Progenitor cell of endocrine pancreas (in vitro differentiated cells): ENCODE measurements around the gene DOCK9. TPM values are rescaled to one million over a fixed set of nuclear protein-coding genes. Genes with fewer than 3 reads are reported as not detected.
A peak's percentile ranks its signal among the peaks of the same experiment; 100 is the strongest.

ENCODE experiments used
- DNase-seq: peaks from one replicate; pipeline ENCODE4 v3.0.0; 2021; ENCODE audit warnings: low spot score; ENCODE audit not compliant: unreplicated experiment
- H3K27ac Mint-ChIP-seq: 2 replicates; pipeline ENCODE4 v1.8.0; 2021; ENCODE audit warnings: mild to moderate bottlenecking, moderate library complexity, mixed read lengths
- H3K27me3 Mint-ChIP-seq: 2 replicates; pipeline ENCODE4 v1.8.0; 2021; ENCODE audit warnings: mixed read lengths
- H3K36me3 Mint-ChIP-seq: 2 replicates; pipeline ENCODE4 v1.8.0; 2022; ENCODE audit warnings: mixed read lengths; ENCODE audit not compliant: insufficient read depth
- H3K4me1 Mint-ChIP-seq: 2 replicates; pipeline ENCODE4 v1.8.0; 2021; ENCODE audit warnings: low read depth, mixed read lengths
- H3K4me3 Mint-ChIP-seq: 2 replicates; pipeline ENCODE4 v1.8.0; 2021; ENCODE audit warnings: low read depth, mild to moderate bottlenecking, moderate library complexity, mixed read lengths
- H3K9me3 Mint-ChIP-seq: 2 replicates; pipeline ENCODE4 v1.8.0; 2021; ENCODE audit warnings: low read depth, mixed read lengths
- CTCF ChIP-seq: fragments of 200-600 bp; sonication (generic); IDR thresholded peaks from one replicate; pipeline ENCODE4 v1.5.0; 2021; ENCODE audit warnings: antibody characterized with exemption, mild to moderate bottlenecking; ENCODE audit not compliant: unreplicated experiment
- total RNA-seq: library from RNA; stranded (reverse); gene quantifications from 2 replicates; pipeline ENCODE4 v1.2.1, GENCODE V29; 2021

The DOCK9 gene
- total RNA-seq, 1 donor from 2014 or later = 35.7 TPM

- Mint-ChIP-seq H3K4me1 (no peaks in the 10 kb centered on the region), H3K27ac (no peak overlapping the region)
- TF ChIP-seq CTCF = peak; percentile 29
Measured at GRCh38 chr13:98772794-98773452, 204.9 kb downstream of the DOCK9 start.

GRCh38 chr13:98771838-98772611, 205.8 kb downstream of the DOCK9 start:
- no peaks in the 10 kb centered on the region for H3K36me3 Mint-ChIP-seq
- H3K9me3 Mint-ChIP-seq = no peaks in the 10 kb centered on the region
- H3K4me1 Mint-ChIP-seq = no peaks in the 10 kb centered on the region
- TF ChIP-seq CTCF = no peak
- H3K4me3 Mint-ChIP-seq = no peak overlapping the region
- H3K27ac Mint-ChIP-seq = no peak overlapping the region
- H3K27me3 Mint-ChIP-seq = peaks cover 10% of the 10 kb centered on the region
- DNase-seq = no peak

More at GRCh38 chr13:98772794-98773452, 204.9 kb downstream of the DOCK9 start:
- H3K9me3 Mint-ChIP-seq = no peaks in the 10 kb centered on the region
- no peaks in the 10 kb centered on the region for H3K36me3 Mint-ChIP-seq
- H3K4me3 Mint-ChIP-seq = no peak overlapping the region
- peaks cover 10% of the 10 kb centered on the region for H3K27me3 Mint-ChIP-seq
- no peak for DNase-seq

GRCh38 chr13:98769736-98770135, 208.1 kb downstream of the DOCK9 start:
- no peak overlapping the region for H3K4me3 Mint-ChIP-seq
- no peak for TF ChIP-seq CTCF
- H3K36me3 Mint-ChIP-seq = no peaks in the 10 kb centered on the region
- peaks cover 10% of the 10 kb centered on the region for H3K27me3 Mint-ChIP-seq
- H3K27ac Mint-ChIP-seq = no peak overlapping the region
- H3K4me1 Mint-ChIP-seq = peaks cover 5% of the 10 kb centered on the region
- no peaks in the 10 kb centered on the region for H3K9me3 Mint-ChIP-seq
- no peak for DNase-seq

- DNase-seq = no peak
- no peak overlapping the region for H3K4me3 Mint-ChIP-seq
- peaks cover 10% of the 10 kb centered on the region for H3K27me3 Mint-ChIP-seq
- no peak for TF ChIP-seq CTCF
- peaks cover 5% of the 10 kb centered on the region for H3K4me1 Mint-ChIP-seq
- H3K9me3 Mint-ChIP-seq = no peaks in the 10 kb centered on the region
- H3K27ac Mint-ChIP-seq = no peak overlapping the region
- no peaks in the 10 kb centered on the region for H3K36me3 Mint-ChIP-seq
Measured at GRCh38 chr13:98768522-98768921, 209.3 kb downstream of the DOCK9 start.

GRCh38 chr13:98766697-98767096, 211.2 kb downstream of the DOCK9 start:
- no peak for TF ChIP-seq CTCF
- Mint-ChIP-seq H3K9me3 (no peaks in the 10 kb centered on the region), H3K27me3 (peaks cover 10% of the 10 kb centered on the region), H3K4me3 (no peak overlapping the region), H3K36me3 (no peaks in the 10 kb centered on the region), H3K4me1 (peaks cover 6% of the 10 kb centered on the region), H3K27ac (no peak overlapping the region)
- DNase-seq = no peak
